Measurements from ENCODE around the gene TLR5.

The TLR5 gene

GRCh38 chr1:223114871-223115270 is 28.2 kb downstream of the TLR5 start:
- no peak for DNase-seq (ENCODE audit: low read depth, low spot score)

DNA sequence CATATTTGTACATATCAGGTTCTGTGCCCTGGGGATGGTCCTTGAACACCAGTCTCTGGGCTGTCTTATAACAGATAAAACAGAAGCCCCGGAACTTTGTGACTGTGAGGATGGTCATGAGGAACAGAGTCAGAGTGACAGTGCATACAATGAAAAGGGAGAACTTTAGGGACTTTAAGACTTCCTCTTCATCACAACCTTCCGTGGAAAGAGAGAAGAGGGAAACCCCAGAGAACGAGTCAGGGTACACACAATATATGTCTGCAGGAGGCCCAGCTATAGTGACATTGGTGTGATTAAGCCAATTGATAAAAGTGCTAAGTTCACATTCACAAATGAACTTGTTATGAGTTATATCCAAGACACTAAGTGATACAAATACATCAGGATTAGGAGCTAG is 32.1 kb downstream of the TLR5 start:
- DNase-seq (ENCODE audit: low read depth, low spot score), result no peak

GRCh38 chr1:223109581-223110026 is 33.4 kb downstream of the TLR5 start:
- DNase-seq (ENCODE audit: low read depth, low spot score), result no peak

GRCh38 chr1:223106856-223107255 is 36.2 kb downstream of the TLR5 start:
- no peak for DNase-seq (ENCODE audit: low read depth, low spot score)

DNA sequence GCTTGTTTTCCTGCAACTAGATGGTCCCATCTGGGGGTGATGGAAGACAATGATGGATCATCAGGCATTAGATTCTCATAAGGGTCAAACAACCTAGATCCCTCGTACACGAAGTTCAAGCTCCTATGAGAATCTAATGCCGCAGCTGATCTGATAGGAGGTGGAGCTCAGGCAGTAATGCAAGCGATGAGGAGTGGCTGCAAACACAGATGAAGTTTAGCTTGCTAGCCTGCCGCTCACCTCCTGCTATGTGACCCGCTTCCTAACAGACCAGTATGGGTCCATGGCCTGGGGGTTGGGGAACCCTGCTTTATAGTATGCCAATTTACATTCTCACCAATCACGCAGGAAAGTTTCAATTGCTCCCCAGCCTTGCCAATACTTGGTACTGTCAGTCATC is 37.5 kb downstream of the TLR5 start:
- DNase-seq (ENCODE audit: low read depth, low spot score), result no peak

- DNase-seq (ENCODE audit: low read depth, low spot score), result no peak
Measured at GRCh38 chr1:223102797-223103533, 40.1 kb downstream of the TLR5 start.

- DNase-seq (ENCODE audit: low read depth, low spot score), result no peak
Measured at GRCh38 chr1:223097713-223098112, 45.3 kb downstream of the TLR5 start.

DNA sequence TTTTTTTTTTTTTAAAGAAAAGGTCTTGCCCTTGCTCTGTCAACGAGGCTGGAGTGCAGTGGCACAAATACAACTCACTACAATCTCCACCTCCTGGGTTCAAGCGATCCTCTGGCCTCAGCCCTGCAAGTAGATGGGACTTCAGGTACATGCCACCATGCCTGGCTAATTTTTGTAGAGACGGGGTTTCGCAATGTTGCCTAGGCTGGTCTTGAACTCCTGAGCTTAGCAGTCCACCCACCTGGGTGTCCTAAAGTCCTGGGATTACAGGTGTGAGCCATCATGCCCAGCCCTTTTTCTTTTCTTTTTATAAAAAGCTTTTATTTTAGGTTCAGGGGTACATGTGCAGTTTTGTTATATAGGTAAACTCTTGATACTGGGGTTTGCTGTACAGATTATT is 47.2 kb downstream of the TLR5 start:
- DNase-seq (ENCODE audit: low read depth, low spot score), result no peak

- DNase-seq (ENCODE audit: low read depth, low spot score), result no peak
Measured at GRCh38 chr1:223091896-223092295, 51.2 kb downstream of the TLR5 start.

DNA sequence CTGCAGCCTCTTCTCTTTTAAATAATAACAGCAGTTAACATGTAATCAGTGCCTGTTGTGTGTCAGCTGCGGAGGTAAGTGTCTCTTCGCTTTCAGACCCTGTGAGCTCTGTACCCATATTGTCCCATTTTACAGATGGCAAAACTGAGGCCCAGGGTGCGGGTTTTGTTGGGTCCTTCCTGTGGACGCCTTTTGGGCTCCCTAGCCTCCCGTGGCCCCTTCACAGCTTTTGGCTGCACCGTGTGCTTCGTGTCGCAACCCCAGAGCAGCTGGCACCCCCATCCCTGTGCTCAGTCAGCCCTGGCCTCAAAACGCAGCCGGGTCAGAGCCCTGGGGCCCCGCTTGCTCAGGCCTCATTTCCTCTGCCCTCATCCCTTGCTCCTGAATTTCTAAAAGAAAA is 53.8 kb downstream of the TLR5 start:
- no peak for DNase-seq (ENCODE audit: low read depth, low spot score)

- DNase-seq (ENCODE audit: low read depth, low spot score), result no peak
Measured at GRCh38 chr1:223088713-223089240, 54.3 kb downstream of the TLR5 start.

DNA sequence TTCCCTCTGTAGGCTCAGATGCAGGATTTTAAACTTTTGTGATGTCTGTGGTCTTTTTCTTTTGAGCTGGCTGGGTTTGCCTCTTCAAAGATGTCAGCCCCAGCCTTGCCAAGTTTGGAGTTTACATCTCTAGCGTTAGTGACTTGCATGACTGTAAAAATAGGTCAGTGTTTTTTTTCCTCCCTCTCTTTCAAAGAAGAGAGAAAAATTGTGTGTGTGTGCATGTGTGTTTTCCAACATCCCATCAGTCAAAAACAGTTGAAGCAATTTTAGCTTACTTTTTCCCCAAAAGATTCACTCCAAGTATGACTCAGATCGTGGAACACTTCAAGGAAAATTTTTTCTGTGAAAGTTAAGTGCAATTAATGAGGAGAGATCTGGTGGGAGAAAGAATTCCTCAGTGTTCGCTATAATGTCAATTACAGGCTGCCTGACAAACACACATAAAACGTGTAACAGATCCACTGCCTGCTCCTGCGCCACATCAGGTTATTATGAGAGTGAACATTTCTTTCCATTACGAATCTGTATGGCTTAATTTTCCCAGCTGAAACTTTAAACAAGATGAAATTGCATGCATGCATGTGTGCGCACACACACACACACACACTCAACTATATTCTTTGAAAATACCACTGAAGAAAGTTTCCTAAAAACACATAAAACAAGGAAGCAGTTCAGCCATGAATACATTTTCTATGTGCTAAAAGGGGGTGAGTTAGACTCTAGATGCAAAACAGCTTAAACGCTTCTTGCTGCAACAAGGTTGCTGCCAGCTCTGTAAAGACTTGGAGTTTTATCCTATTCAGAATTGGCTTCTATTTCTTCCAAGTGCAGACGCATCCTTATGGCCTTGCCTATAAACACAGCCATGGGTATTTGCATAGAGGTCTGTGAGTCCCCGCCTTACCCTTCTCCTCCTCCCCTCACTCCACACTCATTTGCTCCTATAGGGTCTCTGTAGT is 55.5 kb downstream of the TLR5 start:
- no peak for DNase-seq (ENCODE audit: low read depth, low spot score)

- no peak for DNase-seq (ENCODE audit: low read depth, low spot score)
Measured at GRCh38 chr1:223084464-223084866, 58.6 kb downstream of the TLR5 start.

DNA sequence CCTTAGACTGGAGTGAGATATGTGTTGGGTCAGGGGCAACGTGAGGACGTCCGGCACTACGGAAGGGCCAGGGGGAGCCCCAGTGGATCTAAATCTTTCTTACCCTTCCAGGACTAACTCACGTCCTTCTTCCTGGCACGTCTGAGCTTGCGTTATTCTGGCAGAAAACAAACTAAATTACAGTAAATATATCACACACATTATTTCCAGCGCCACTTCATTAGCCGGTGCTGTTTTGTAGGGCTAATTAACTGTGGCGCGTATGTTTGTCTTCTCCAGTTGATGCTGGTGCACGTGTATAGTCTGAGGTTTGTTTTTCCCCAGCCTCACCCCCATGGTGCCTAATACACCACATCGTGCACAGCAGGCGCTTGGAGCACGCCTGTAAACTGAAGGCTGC is 59.2 kb downstream of the TLR5 start:
- DNase-seq (ENCODE audit: low read depth, low spot score), result no peak

GRCh38 chr1:223082914-223083313 is 60.1 kb downstream of the TLR5 start:
- DNase-seq (ENCODE audit: low read depth, low spot score), result no peak

- DNase-seq (ENCODE audit: low read depth, low spot score), result peak; percentile 92
Measured at GRCh38 chr1:223081181-223081994, 61.7 kb downstream of the TLR5 start.

DNA sequence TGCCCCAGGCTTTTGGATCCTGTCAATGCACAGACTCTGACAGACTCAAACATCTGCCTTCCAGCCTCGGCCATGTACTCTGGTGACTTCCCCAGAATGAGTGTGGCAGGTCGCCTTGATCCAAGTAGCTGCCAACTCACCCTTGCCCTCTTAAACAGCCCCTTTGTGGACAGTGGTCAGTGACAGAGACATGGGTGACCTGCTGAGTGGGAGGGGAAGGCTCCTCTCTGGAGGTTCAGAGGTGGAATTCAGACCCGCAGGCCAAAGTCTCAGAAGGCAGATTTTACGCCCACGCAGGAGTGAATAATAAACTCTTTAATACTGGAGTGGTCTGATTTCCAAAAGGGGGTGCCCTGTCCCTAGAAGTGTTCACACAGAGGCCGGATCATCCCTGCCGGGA is 63.5 kb downstream of the TLR5 start:
- no peak for DNase-seq (ENCODE audit: low read depth, low spot score)

DNA sequence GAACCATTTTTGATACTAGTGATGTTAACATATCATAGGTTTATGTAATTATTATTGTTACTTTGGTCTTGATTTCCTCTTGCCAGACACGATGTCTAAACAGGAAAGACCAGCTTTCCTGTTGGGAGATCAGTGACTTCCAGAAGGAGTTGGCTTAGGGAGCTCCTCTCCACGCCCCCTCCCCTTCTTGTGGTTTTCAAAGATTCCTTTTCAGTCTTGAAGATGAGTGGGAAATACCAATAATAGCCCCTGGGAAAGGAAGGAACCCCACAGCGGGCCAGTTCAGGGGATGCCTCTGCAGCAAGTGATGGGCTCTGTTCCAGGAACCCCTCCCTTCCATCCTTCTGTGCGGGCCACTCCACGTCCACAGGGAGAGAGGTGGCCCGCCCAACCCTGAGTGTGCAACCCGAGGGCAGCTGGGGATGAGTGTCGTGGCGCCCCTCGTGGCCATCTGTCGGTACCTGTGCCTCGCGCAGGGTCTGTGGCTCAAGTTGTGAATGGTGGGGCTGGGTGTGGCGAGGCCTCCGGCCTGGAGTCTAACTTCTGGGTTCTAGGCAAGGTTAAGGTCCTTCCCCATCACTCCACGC is 65.7 kb downstream of the TLR5 start:
- no peak for DNase-seq (ENCODE audit: low read depth, low spot score)

- DNase-seq (ENCODE audit: low read depth, low spot score), result no peak
Measured at GRCh38 chr1:223076362-223076761, 66.7 kb downstream of the TLR5 start.

GRCh38 chr1:223075834-223076233 is 67.2 kb downstream of the TLR5 start:
- DNase-seq (ENCODE audit: low read depth, low spot score), result no peak

Data from iPS DF 19.7 (cell line).